SU-DHL-6 (cell line): ENCODE results near the gene DSCAML1.

ENCODE experiments used
- H2AFZ ChIP-seq: fragments of 200-600 bp; sonication (generic); 2 replicates; pipeline ENCODE4 v1.6.1; 2014; ENCODE audit warnings: low read depth, mild to moderate bottlenecking, moderate library complexity, mixed read lengths, antibody characterized with exemption, low read length; ENCODE audit not compliant: severe bottlenecking
- H3F3A ChIP-seq: fragments of 200-600 bp; shearing (Covaris generic); 2 replicates; pipeline ENCODE4 v1.6.0; 2016; ENCODE audit warnings: antibody characterized with exemption, mild to moderate bottlenecking; ENCODE audit not compliant: insufficient read depth
- H3K27ac ChIP-seq: fragments of 200-600 bp; sonication (generic); 2 replicates; pipeline ENCODE4 v1.5.1; 2016; ENCODE audit warnings: low read depth, mild to moderate bottlenecking, low read length, moderate library complexity, mixed read lengths
- H3K27me3 ChIP-seq: fragments of 200-600 bp; sonication (generic), shearing (Covaris generic); 2 replicates; pipeline ENCODE4 v1.6.0; 2014; ENCODE audit warnings: mild to moderate bottlenecking, low read length
- H3K36me3 ChIP-seq: fragments of 200-600 bp; sonication (generic); 2 replicates; pipeline ENCODE4 v1.6.1; 2014; ENCODE audit warnings: mild to moderate bottlenecking, low read length, mixed read lengths
- H3K4me2 ChIP-seq: fragments of 300-600, 200-600 bp; shearing (Covaris generic), sonication (generic); 2 replicates; pipeline ENCODE4 v1.6.0; 2014; ENCODE audit warnings: low read length, low read depth, mild to moderate bottlenecking; ENCODE audit not compliant: poor library complexity, severe bottlenecking
- H3K4me3 ChIP-seq: fragments of 200-600 bp; sonication (generic); 2 replicates; pipeline ENCODE4 v1.5.1; 2014; ENCODE audit warnings: antibody characterized with exemption, low read length, mild to moderate bottlenecking, mixed read lengths; ENCODE audit not compliant: insufficient read depth, poor library complexity, severe bottlenecking
- H3K79me2 ChIP-seq: fragments of 200-600 bp; sonication (generic); 2 replicates; pipeline ENCODE4 v1.6.1; 2014; ENCODE audit warnings: mild to moderate bottlenecking, low read length, moderate library complexity; ENCODE audit not compliant: insufficient read depth
- H3K9ac ChIP-seq: fragments of 200-600 bp; sonication (generic); 2 replicates; pipeline ENCODE4 v1.7.0; 2014; ENCODE audit warnings: mild to moderate bottlenecking, low read length
- H3K9me2 ChIP-seq: fragments of 200-600 bp; sonication (generic); replicated peaks from 2 replicates; pipeline ENCODE4 v1.6.1; 2014; ENCODE audit warnings: low read length; ENCODE audit not compliant: insufficient read depth
- H3K9me3 ChIP-seq: fragments of 200-600 bp; sonication (generic); 2 replicates; pipeline ENCODE4 v1.6.1; 2014; ENCODE audit warnings: low read length, mixed read lengths; ENCODE audit not compliant: insufficient read depth
- H4K20me1 ChIP-seq: fragments of 200-600 bp; sonication (generic); 2 replicates; pipeline ENCODE4 v1.6.1; 2014; ENCODE audit warnings: low read depth, mild to moderate bottlenecking, antibody characterized with exemption, low read length, moderate library complexity, mixed read lengths
- CTCF ChIP-seq: fragments of 200-600 bp; sonication (generic); IDR thresholded peaks from one replicate; pipeline ENCODE4 v1.5.1; 2017; ENCODE audit warnings: antibody characterized with exemption, mild to moderate bottlenecking, low read length, moderate library complexity; ENCODE audit not compliant: insufficient read depth, poor library complexity, severe bottlenecking
- EZH2phosphoT487 ChIP-seq: fragments of 200-600 bp; sonication (generic), shearing (Covaris generic); conservative IDR thresholded peaks from 2 replicates; pipeline ENCODE4 v1.6.1; 2018; ENCODE audit warnings: mild to moderate bottlenecking, antibody characterized with exemption, low read length, moderate library complexity, mixed read lengths

The DSCAML1 gene

GRCh38 chr11:117826190-117826570 is 29.2 kb upstream of the DSCAML1 start:
- Histone ChIP-seq H3K9me3 (no peaks in the 10 kb centered on the region), H2AFZ (no peak overlapping the region), H3K79me2 (no peaks in the 10 kb centered on the region), H3F3A (no peaks in the 10 kb centered on the region), H3K4me2 (no peak overlapping the region), H3K9ac (no peak overlapping the region), H3K27ac (no peak overlapping the region), H4K20me1 (no peaks in the 10 kb centered on the region), H3K4me3 (no peak overlapping the region), H3K9me2 (no peaks in the 10 kb centered on the region), H3K36me3 (no peaks in the 10 kb centered on the region), H3K27me3 (no peaks in the 10 kb centered on the region)
- TF ChIP-seq EZH2phosphoT487 (no peak), CTCF (no peak)

GRCh38 chr11:117825538-117826189 is 28.6 kb upstream of the DSCAML1 start:
- H3F3A ChIP-seq, result no peaks in the 10 kb centered on the region
- no peak overlapping the region for H3K4me2 ChIP-seq
- H3K4me3 ChIP-seq, result no peak overlapping the region
- H3K27me3 ChIP-seq, result no peaks in the 10 kb centered on the region
- no peaks in the 10 kb centered on the region for H3K9me2 ChIP-seq
- H3K9ac ChIP-seq, result no peak overlapping the region
- no peak overlapping the region for H3K27ac ChIP-seq
- H3K79me2 ChIP-seq, result no peaks in the 10 kb centered on the region
- H3K36me3 ChIP-seq, result no peaks in the 10 kb centered on the region
- no peak overlapping the region for H2AFZ ChIP-seq
- TF ChIP-seq CTCF, result no peak
- no peak for TF ChIP-seq EZH2phosphoT487
- H3K9me3 ChIP-seq, result no peaks in the 10 kb centered on the region
- no peaks in the 10 kb centered on the region for H4K20me1 ChIP-seq

- Histone ChIP-seq H3K9ac (no peak within 1 kb of the TSS), H3K4me2 (no peak within 1 kb of the TSS), H3K9me2 (no peaks in the 10 kb centered on the region), H3K36me3 (no peaks in the 10 kb centered on the region), H3K79me2 (no peaks in the 10 kb centered on the region), H3K9me3 (no peaks in the 10 kb centered on the region), H3K4me3 (no peak within 1 kb of the TSS), H2AFZ (no peak within 1 kb of the TSS), H3K27me3 (no peaks in the 10 kb centered on the region), H3F3A (no peaks in the 10 kb centered on the region), H4K20me1 (no peaks in the 10 kb centered on the region), H3K27ac (no peak within 1 kb of the TSS)
- TF ChIP-seq EZH2phosphoT487 (no peak), CTCF (no peak)
Measured at GRCh38 chr11:117824571-117825537, 27.8 kb upstream of the DSCAML1 start, which contains the start of gene FXYD2. Gene FXYD2 (minus strand): TSS chr11:117824744. CDS start chr11:117824678, 66 bp downstream.
